ENCODE data around the gene TUBG1. TPM values are rescaled to one million over a fixed set of nuclear protein-coding genes. Genes with fewer than 3 reads are reported as not detected.
A peak's percentile ranks its signal among the peaks of the same experiment; 100 is the strongest.
"Not testable (repeated sequence)": the region's sequence is repeated elsewhere in the genome, so short reads cannot be mapped to it uniquely, and the experiment has no call there.

The TUBG1 gene
- total and polyA plus RNA-seq, 2 of the 8 experiments (the other 6 are each of a cell fraction or from before 2014, with no cell fraction given), result 109 to 208 TPM

- not testable (repeated sequence) for H3K79me1 ChIP-seq (ENCODE audit: low read depth, low read length); FAIRE-seq
Measured at GRCh38 chr17:42627032-42627764, 17.7 kb downstream of the TUBG1 start.

More at GRCh38 chr17:42627032-42627764, 17.7 kb downstream of the TUBG1 start:
- not testable (repeated sequence) for H4K5ac ChIP-seq (ENCODE audit: insufficient read length, low read depth, low read length); H3K56ac ChIP-seq (replicated peaks; ENCODE audit: insufficient read length, low read depth, low read length); H3K4ac ChIP-seq (replicated peaks; ENCODE audit: insufficient read length, low read depth, low read length); H3K4me3 ChIP-seq (ENCODE audit: extremely low read depth in 1 of 4, insufficient read depth in 2 of 4, low read depth in 3 of 4, low read length in 4 of 4); H3K79me2 ChIP-seq (ENCODE audit: control insufficient read depth in 1 of 2, insufficient read depth in 2 of 2, low read length in 2 of 2); H3K4me1 ChIP-seq (replicated peaks in 1 of 4; ENCODE audit: control insufficient read depth in 3 of 4, insufficient read depth in 4 of 4, low read length in 3 of 4); H2BK15ac ChIP-seq (ENCODE audit: low read length); H2BK5ac ChIP-seq (ENCODE audit: low read depth, low read length); H3K27me3 ChIP-seq (replicated peaks in 1 of 4; ENCODE audit: control insufficient read depth in 3 of 4, extremely low read depth in 1 of 4, insufficient read depth in 3 of 4, low read length in 3 of 4); H2AFZ ChIP-seq (ENCODE audit: low read length); H4K20me1 ChIP-seq (replicated peaks in 1 of 2; ENCODE audit: control insufficient read depth in 1 of 2, insufficient read depth in 2 of 2, low read length in 2 of 2); H3K9ac ChIP-seq (replicated peaks in 1 of 4; ENCODE audit: extremely low read depth in 1 of 4, low read depth in 3 of 4, low read length in 3 of 4); DNase-seq (ENCODE audit: low read depth in 1 of 2, low spot score in 2 of 2); H2AK5ac ChIP-seq (ENCODE audit: low read depth, low read length); H2BK120ac ChIP-seq (replicated peaks; ENCODE audit: low read depth, low read length); H2BK12ac ChIP-seq (ENCODE audit: low read depth, low read length); H4K91ac ChIP-seq (replicated peaks; ENCODE audit: insufficient read length, low read length); H3K27ac ChIP-seq (ENCODE audit: low read depth, low read length); H2BK20ac ChIP-seq (ENCODE audit: low read length); H3K23ac ChIP-seq (ENCODE audit: insufficient read length); H3K18ac ChIP-seq (ENCODE audit: extremely low read depth, low read length); H3K14ac ChIP-seq (ENCODE audit: insufficient read length); H3K9me3 ChIP-seq (ENCODE audit: insufficient read depth in 2 of 2, low read depth in 1 of 2, low read length in 1 of 2); H3K23me2 ChIP-seq (ENCODE audit: low read depth, low read length); H3K4me2 ChIP-seq (ENCODE audit: insufficient read depth in 1 of 2, low read depth in 2 of 2, low read length in 2 of 2); H3K36me3 ChIP-seq (ENCODE audit: control insufficient read depth in 2 of 4, insufficient read depth in 4 of 4, low read length in 3 of 4)
- POLR2A ChIA-PET (ENCODE audit: partially characterized antibody), result interaction anchor here (0.7 to 1.5 kb wide), 6 partner anchors 9 to 52 kb away, joined by 3 to 5 read pairs (median 4); no protein-coding TSS in a partner anchor
- WGBS, 2 experiments (ENCODE audit: extremely low coverage in 1 of 2, insufficient coverage in 1 of 2, insufficient read length in 1 of 2, insufficient replicate concordance in 2 of 2, low coverage in 1 of 2, low lambda C conversion rate in 2 of 2, missing lambda C conversion rate in 1 of 2), result 96% methylated on average over 6 of the region's 6 CpGs; no CpG with 5 or more reads in 1 of the 2 experiments
- H4K8ac ChIP-seq (ENCODE audit: extremely low read depth, insufficient read depth, low read length), result peak overlapping the region; percentile 35; the same call in 1 of the 2 replicates
- CTCF ChIA-PET (ENCODE audit: partially characterized antibody), result interaction anchor here (0.5 to 1.8 kb wide), 9 partner anchors 9 to 171 kb away, joined by 3 to 6 read pairs (median 4); partner anchors contain the start of gene PSMC3IP

Measured in H1 (cell line).